ENCODE data around the gene GGA3. TPM values are rescaled to one million over a fixed set of nuclear protein-coding genes. Genes with fewer than 3 reads are reported as not detected.
"Not testable (repeated sequence)": the region's sequence is repeated elsewhere in the genome, so short reads cannot be mapped to it uniquely, and the experiment has no call there.

Gene GGA3
- total RNA-seq, 2 donors from 2014 or later = 28.0 to 32.4 TPM

GRCh38 chr17:75232786-75233185, 28.6 kb downstream of the GGA3 start:
- intact Hi-C loops (cut with DNase I) = no loop called here
- no peak for DNase-seq (ENCODE audit: low spot score)

DNA sequence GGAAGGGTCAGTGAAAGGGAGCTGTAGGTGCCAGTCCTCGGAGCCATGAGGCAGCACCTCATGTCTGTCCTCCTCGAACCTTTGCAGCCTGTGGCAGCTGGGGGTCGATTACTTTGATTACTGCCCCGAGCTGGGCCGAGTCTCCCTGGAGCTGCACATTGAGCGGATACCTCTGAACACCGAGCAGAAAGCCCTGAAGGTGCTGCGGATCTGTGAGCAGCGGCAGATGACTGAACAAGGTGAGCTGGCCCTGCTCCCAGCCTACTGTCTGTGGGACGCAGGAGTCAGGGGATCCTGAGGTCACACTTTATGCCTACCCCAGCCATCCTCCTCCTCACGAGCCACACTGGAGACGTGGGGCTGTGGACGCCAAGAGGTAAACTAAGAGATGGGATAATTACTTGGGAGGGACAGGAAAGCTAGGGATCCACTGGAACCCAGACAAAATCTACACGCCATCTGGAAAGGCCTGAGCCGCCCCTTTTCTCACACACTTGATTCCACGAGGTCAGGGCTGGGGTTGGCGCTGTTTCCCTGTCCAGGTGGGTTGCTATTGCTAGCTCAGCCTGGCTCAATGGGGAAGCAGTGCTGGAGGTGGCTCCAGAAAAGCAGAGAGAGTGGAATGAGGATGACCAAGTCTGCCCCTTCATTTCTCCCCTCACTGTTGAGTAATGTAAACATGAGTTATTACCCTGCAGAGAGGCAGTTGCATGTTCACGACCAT, 29.5 kb downstream of the GGA3 start:
- intact Hi-C loops (cut with DNase I) = no loop called here

GRCh38 chr17:75231071-75231470, 30.3 kb downstream of the GGA3 start:
- intact Hi-C loops (cut with DNase I) = no loop called here
- DNase-seq (ENCODE audit: low spot score) = peak; percentile 59

More for the DNA sequence above, 29.5 kb downstream of the GGA3 start:
- DNase-seq (ENCODE audit: low spot score) = no peak

DNA sequence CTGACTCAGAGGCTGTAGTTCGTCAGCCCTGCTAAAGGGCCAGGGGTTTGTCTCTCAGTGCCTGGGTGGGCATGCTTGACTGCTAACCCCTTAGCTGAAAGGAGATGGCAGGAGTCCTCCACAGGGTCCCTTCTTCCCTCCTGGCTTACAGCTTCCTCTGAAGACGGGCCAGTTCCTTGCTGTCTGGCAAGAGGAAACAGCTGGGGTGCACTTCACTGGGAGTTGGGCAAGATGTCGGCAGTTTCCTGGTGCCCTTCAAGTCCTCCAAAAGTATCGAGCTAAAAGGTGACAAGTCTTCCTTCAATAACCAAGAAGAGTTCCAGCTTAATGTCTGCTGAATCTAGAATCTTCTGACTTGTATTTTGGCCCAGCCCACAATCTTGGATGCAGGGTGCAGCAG, 32.6 kb downstream of the GGA3 start:
- intact Hi-C loops (cut with DNase I) = no loop called here
- no peak for DNase-seq (ENCODE audit: low spot score)

DNA sequence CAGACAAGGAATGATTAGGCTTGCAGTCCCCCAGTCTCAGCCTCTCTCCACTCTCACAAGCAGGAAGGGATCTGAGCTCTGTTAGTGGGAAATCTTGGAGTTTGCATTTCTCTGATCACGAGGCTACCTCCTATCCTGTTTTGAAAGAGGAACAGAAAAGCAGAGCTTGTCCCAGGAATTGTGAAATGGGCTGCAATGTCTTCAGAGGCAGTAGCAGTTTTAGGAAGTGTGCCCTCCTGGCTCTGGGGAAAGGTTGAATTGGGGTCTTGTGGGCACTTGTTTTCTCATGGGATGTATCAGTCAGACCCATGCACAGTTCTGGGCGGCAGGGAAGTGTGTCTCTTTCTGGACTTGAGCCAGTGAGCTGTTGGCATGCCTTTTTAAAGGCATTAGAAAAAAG, 33.1 kb downstream of the GGA3 start:
- intact Hi-C loops (cut with DNase I) = no loop called here
- no peak for DNase-seq (ENCODE audit: low spot score)

- intact Hi-C loops (cut with DNase I) = no loop called here
- no peak for DNase-seq (ENCODE audit: low spot score)
Observed at GRCh38 chr17:75227729-75228128, 33.7 kb downstream of the GGA3 start.

- intact Hi-C loops (cut with DNase I) = no loop called here
Observed at GRCh38 chr17:75225016-75225415, 36.4 kb downstream of the GGA3 start.

GRCh38 chr17:75219815-75220214, 41.6 kb downstream of the GGA3 start:
- no peak for DNase-seq (ENCODE audit: low spot score)
- intact Hi-C loops (cut with DNase I) = no loop called here

More at GRCh38 chr17:75225016-75225415, 36.4 kb downstream of the GGA3 start:
- DNase-seq (ENCODE audit: low spot score) = no peak

DNA sequence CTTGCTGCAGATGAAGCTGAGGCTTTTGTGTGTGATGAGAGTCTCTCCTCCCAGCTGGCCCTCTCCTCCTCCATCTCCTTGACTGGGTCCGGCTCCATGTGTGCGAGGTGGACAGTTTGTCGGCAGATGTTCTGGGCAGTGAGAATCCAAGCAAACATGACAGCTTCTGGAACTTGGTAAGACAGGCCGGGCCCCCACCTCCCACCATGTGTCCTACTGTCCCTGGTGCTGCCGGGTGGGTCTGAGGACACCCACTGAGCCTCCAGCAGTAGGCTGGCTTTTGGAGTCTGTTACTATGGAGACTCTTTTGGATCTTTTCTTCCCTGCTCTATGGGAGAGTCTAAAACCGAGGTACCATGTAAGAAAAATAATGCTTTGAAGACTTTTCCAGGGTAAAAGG, 43.3 kb downstream of the GGA3 start:
- intact Hi-C loops (cut with DNase I) = no loop called here
- DNase-seq (ENCODE audit: low spot score) = no peak

DNA sequence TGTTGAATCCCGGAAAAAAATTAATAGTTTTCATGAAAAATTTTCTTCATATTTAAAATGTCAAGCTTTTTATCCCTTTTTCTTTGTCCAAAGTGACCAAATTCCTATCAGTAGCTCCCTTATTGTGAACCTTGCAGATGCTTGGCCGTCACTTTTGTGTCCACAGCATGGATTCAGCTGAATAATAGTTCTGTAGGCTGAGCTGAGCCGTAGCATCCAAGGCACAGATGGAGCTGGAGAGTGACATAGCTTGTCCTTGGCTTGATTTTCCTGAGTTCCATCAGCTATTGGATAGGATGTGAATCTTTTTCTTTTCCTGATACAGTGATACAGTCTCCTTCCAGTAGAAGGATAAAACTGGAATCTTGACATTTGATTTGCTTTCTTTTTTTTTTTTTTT, 52.3 kb downstream of the GGA3 start:
- intact Hi-C loops (cut with DNase I) = loop anchor here (10.0 kb wide), 3 partner anchors 144 to 224 kb away; partner anchors contain the start of genes ATP5PD (in 1 of the 2), CDR2L (in 1 of the 2) and KCTD2 (in 1 of the 2)
- no peak for DNase-seq (ENCODE audit: low spot score)

GRCh38 chr17:75208161-75208560, 53.2 kb downstream of the GGA3 start:
- DNase-seq (ENCODE audit: low spot score) = no peak
- intact Hi-C loops (cut with DNase I) = loop anchor here (10.0 kb wide), 3 partner anchors 143 to 223 kb away; partner anchors contain the start of genes ATP5PD (in 1 of the 2), CDR2L (in 1 of the 2) and KCTD2 (in 1 of the 2)

DNA sequence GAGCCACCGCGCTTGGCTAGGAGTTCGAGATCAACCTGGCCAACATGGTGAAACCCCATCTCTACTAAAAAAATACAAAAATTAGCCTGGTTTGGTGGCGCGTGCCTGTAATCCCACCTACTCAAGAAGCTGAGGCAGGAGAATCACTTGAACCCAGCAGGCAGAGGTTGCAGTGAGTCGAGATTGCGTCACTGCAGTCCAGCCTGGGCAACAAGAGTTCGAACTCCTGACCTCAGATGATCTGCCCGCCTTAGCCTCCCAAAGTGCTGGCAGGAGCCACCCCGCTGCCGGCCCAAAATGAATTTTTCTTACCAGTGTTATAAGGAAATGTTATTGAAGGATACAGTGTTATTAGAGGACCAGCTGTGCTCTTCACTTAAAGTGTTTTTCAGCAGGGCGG, 53.6 kb downstream of the GGA3 start:
- intact Hi-C loops (cut with DNase I) = loop anchor here (10.0 kb wide), 3 partner anchors 143 to 223 kb away; partner anchors contain the start of genes ATP5PD (in 1 of the 2), CDR2L (in 1 of the 2) and KCTD2 (in 1 of the 2)
- DNase-seq (ENCODE audit: low spot score) = no peak

- not testable (repeated sequence) for DNase-seq (ENCODE audit: low spot score)
- intact Hi-C loops (cut with DNase I) = loop anchor here (10.0 kb wide), 3 partner anchors 142 to 222 kb away; partner anchors contain the start of genes ATP5PD (in 1 of the 2), CDR2L (in 1 of the 2) and KCTD2 (in 1 of the 2)
Observed at GRCh38 chr17:75207050-75207407, 54.4 kb downstream of the GGA3 start.

GRCh38 chr17:75205793-75206163, 55.6 kb downstream of the GGA3 start:
- intact Hi-C loops (cut with DNase I) = loop anchor here (10.0 kb wide), 3 partner anchors 141 to 221 kb away; partner anchors contain the start of genes ATP5PD (in 1 of the 2), CDR2L (in 1 of the 2) and KCTD2 (in 1 of the 2)
- DNase-seq (ENCODE audit: low spot score) = no peak

DNA sequence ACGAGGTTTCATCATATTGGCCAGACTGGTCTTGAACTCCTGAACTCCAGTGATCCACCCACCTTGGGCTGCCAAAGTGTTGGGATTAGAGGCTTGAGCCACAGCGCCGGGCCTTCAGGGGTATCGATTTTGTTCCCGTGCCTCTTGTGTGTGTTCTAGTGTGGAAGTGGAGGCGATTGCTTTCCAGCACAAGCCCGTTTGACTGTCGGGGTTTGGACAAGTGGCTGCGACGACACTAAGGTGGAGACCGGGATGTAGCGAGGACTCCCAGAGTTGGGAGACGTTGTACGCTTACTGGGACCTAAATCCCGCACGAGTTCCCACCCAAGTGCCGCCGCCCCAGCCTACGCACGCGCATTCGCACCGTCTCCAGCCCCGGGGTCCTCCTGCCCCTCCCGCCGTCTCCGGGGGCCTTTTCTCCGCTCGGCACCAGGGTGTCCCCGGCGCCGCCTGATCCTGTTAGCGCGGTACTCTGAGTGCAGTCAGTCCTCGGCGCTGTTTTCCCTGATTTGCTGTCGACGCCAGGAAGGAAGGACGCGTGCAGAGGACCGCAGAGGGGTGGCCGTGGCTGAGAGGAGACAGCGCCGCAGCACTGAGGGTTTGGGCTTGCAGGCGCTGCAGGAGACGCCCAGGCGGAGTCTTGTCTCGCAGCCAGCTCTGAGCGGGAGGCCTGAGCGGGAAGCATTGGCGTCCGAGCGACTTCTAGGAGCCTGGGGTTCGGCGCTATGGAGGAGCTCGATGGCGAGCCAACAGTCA, 56.2 kb downstream of the GGA3 start, which contains the start of gene NUP85:
Gene NUP85, plus strand, starts transcription at position 643 of the 756 bp plus-strand sequence. Its CDS starts 83 bp downstream, at position 726.
- intact Hi-C loops (cut with DNase I) = loop anchor here (10.0 kb wide), 3 partner anchors 140 to 220 kb away; partner anchors contain the start of genes ATP5PD (in 1 of the 2), CDR2L (in 1 of the 2) and KCTD2 (in 1 of the 2)
- peak; percentile 98 for DNase-seq (ENCODE audit: low spot score)

GRCh38 chr17:75199886-75200618, 61.4 kb downstream of the GGA3 start:
- intact Hi-C loops (cut with DNase I) = loop anchor here (10.0 kb wide), 3 partner anchors 135 to 215 kb away; partner anchors contain the start of genes ATP5PD (in 1 of the 2), CDR2L (in 1 of the 2) and KCTD2 (in 1 of the 2)

DNA sequence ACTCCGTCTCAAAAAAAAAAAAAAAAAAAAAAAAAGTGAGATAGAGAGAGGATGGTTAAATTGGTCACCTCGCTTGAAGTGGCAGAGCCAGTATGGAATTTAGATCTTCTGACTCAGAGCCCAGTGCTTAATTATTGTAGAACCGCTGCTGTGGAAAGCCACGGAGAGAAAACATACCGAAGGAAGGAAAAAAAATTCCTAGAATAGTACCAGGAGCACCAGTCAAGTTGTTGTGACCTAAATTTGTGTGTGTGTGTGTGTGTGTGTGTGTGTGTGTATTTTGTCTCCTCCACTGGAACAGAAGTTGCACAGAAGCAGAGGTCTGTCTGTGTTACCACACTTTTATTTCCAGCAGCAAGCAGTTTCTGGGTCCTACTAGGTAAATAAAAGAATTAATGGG, 66.5 kb downstream of the GGA3 start:
- intact Hi-C loops (cut with DNase I) = no loop called here
- no peak for DNase-seq (ENCODE audit: low spot score)

More at GRCh38 chr17:75199886-75200618, 61.4 kb downstream of the GGA3 start:
- no peak for DNase-seq (ENCODE audit: low spot score)

GRCh38 chr17:75191584-75191983, 69.8 kb downstream of the GGA3 start:
- intact Hi-C loops (cut with DNase I) = no loop called here

GRCh38 chr17:75188614-75189013, 72.8 kb downstream of the GGA3 start:
- intact Hi-C loops (cut with DNase I) = loop anchor here in 1 of 2 donors (10.0 kb wide), 1 partner anchor 84 kb away; the partner anchor contains the start of gene ARMC7
- no peak for DNase-seq (ENCODE audit: low spot score)

More at GRCh38 chr17:75191584-75191983, 69.8 kb downstream of the GGA3 start:
- no peak for DNase-seq (ENCODE audit: low spot score)
